Hindlimb muscle (tissue), 1 donor: Measurements from ENCODE around the gene U2AF1L4. TPM values are rescaled to one million over a fixed set of nuclear protein-coding genes. Genes with fewer than 3 reads are reported as not detected.
"Not testable (repeated sequence)": the region's sequence is repeated elsewhere in the genome, so short reads cannot be mapped to it uniquely, and the experiment has no call there.

Source experiments
- DNase-seq: peaks from one replicate; pipeline ENCODE4 v3.0.0-alpha.2; 2013
- polyA plus RNA-seq: library from polyadenylated mRNA; unstranded; fragments of 120-200 nt; gene quantifications from one replicate; pipeline ENCODE4 v1.2.1, GENCODE V29; 2013; ENCODE audit not compliant: insufficient read length

The U2AF1L4 gene
- polyA plus RNA-seq, 1 donor = 18.2 TPM

GRCh38 chr19:35724132-35724531 lies 21.1 kb downstream of the U2AF1L4 start:
- DNase-seq = not testable (repeated sequence)

DNA sequence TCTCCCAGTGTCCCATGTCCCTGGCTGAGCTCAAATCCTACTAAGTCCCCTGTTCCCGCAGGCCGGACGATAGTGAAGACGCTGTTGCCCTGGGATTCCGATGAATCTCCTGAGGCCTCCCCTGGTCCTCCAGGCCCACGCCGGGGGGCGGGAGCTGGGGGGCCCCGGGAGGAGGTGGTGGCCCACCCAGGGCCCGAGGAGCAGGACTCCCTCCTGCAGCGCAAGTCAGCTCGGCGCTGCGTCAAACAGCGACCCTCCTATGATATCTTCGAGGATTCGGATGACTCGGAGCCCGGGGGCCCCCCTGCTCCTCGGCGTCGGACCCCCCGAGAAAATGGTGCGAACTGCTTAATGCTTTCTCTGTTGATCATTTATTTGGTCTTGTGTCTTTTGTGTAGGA lies 21.5 kb downstream of the U2AF1L4 start:
- DNase-seq = no peak

GRCh38 chr19:35722897-35723296 lies 22.3 kb downstream of the U2AF1L4 start:
- no peak for DNase-seq

DNA sequence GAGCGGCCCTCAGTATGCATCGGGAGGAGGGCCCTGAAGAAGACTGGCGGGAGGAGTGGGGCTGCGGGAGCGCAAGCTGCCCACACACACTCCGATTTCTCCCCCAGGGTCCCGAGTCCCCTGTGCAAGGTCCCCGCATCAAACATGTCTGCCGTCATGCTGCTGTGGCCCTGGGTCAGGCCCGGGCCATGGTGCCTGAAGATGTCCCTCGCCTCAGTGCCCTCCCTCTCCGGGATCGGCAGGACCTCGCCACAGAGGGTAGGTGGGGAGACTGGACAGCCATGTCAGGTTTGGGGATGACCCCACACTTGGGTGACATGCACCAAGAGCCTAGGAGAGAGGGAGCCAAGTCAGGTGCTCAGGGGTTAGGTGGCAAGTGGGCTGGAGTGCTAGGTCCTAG lies 22.8 kb downstream of the U2AF1L4 start:
- no peak for DNase-seq

DNA sequence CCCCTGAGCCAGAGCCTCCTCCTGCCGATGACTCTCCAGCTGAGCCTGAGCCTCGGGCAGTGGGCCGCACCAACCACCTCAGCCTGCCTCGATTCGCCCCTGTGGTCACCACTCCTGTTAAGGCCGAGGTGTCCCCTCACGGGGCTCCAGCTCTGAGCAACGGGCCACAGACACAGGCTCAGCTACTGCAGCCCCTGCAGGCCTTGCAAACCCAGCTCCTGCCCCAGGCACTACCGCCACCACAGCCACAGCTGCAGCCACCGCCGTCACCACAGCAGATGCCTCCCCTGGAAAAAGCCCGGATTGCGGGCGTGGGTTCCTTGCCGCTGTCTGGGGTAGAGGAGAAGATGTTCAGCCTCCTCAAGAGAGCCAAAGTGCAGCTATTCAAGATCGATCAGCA lies 23.8 kb downstream of the U2AF1L4 start:
- no peak for DNase-seq

GRCh38 chr19:35720648-35721047 lies 24.6 kb downstream of the U2AF1L4 start:
- no peak for DNase-seq

DNA sequence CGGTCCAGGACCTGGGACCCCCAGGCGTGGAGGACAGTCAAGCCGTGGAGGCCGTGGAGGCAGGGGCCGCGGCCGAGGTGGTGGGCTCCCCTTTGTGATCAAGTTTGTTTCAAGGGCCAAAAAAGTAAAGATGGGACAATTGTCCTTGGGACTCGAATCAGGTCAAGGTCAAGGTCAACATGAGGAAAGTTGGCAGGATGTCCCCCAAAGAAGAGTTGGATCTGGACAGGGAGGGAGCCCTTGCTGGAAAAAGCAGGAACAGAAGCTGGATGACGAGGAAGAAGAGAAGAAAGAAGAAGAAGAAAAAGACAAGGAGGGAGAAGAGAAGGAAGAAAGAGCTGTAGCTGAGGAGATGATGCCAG lies 25.1 kb downstream of the U2AF1L4 start:
- no peak for DNase-seq

DNA sequence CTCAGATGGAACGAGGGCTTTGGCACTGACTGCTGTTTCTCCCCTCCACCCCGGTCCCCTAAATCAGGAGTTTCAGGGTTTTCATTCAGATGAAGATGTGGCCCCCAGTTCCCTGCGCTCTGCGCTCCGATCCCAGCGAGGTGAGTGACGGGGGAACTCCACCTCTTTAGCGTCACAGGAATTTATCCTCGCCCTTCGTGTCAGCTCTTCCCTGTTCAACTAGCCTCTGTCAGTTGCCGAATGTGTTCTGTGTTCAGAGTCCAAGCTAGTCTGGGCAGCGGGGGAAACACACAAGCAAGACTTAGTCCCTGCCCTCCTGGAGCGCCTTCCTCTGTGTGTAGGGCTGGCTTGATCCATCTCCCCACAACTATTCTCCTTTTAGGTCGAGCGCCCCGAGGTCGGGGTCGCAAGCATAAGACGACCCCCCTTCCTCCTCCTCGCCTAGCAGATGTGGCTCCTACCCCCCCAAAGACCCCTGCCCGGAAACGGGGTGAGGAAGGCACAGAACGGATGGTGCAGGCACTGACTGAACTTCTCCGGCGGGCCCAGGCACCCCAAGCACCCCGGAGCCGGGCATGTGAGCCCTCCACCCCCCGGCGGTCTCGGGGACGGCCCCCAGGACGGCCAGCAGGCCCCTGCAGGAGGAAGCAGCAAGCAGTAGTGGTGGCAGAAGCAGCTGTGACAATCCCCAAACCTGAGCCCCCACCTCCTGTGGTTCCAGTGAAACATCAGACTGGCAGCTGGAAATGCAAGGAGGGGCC lies 25.6 kb downstream of the U2AF1L4 start:
- DNase-seq = no peak

DNA sequence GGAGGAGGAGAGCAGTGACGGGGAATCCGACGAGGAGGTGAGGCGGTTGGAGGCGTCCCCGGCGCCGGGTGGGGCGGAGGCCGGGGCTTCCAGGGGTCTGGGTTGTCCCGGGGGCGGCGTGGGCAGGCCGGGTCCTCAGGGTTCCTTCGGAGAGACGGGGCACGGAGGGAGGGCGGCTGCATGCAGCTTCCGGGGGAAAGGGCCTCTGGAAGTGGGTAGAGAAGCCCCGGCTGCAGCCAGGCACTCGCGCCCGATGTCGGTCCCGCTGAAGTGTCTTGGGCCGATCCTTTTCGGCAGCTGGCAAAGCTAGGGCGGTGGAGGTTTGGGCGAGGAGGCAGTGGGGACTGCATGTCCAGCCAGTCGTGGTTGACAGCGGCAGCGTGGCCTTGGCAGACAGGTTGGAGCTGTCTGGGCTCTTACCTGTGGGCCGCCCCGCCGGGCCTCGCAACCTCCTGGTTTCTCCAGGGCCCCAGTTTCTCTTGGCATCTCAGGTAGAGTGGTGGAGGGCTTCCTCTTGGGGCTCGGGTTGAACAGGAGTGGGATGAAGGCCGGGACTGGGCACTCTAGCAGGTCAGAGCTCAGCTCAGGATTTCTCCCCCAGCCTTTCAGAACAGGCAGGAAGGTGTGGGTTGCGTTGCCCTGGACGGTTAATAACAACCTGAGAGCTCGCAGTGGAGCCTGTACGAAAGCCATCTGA lies 26.7 kb downstream of the U2AF1L4 start:
- DNase-seq = no peak

- peak; percentile 94 for DNase-seq
Measured at GRCh38 chr19:35717665-35718344, 27.4 kb downstream of the U2AF1L4 start, which contains the start of gene KMT2B. Gene KMT2B (plus strand): TSS chr19:35718003. CDS start chr19:35718019, 16 bp downstream.

GRCh38 chr19:35716801-35717664 lies 28.2 kb downstream of the U2AF1L4 start:
- DNase-seq = peak; percentile 88

GRCh38 chr19:35715981-35716800 lies 29.0 kb downstream of the U2AF1L4 start:
- peak; percentile 60 for DNase-seq

- DNase-seq = no peak
Measured at GRCh38 chr19:35715355-35715809, 29.8 kb downstream of the U2AF1L4 start.

GRCh38 chr19:35714601-35715354 lies 30.4 kb downstream of the U2AF1L4 start:
- DNase-seq = no peak

- no peak for DNase-seq
Measured at GRCh38 chr19:35713904-35714495, 31.2 kb downstream of the U2AF1L4 start.

- no peak for DNase-seq
Measured at GRCh38 chr19:35713506-35713850, 31.7 kb downstream of the U2AF1L4 start.

DNA sequence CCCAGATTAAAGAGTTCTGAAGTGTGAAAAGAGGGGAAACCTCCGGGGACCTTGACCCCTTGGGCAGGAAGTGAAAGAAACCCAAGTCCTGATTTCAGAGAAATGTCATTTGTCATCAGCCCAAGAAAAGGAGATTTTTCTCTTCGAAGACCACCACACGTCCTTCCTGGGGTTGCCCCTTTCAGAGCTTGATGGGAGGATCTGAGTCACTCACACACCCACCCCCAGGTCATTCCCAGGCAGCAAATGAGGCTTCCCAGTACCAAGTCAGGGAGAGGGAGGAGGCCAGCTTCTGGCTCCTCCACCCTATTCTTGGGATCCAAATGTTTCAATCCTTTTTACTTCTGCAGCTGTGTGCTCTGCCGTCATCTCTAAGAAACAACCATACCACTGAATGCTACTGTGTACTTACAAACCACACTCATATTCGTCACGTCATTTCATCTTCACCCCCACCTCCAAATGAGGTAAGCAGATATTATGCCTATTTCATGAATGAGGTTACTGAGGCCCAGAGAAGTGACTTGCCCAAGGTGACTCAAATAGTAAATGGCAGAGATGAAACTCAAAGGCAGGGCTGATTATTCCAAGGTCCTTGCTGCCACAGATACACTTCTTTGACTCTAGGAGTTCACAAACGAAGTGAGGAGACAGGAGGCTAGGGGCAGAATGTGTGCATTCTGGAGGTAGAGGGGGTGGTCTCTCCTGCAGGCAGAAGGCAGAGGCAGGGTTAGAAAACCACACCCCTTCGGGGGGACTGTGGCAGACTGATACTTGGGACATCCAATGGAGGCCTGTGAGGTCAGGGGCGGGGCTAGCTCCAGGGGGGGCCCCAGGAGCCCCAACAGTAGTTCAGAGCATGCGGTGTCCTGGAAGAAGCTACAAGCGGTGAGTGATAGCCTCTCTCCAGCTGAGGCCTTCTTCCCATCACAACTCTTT lies 32.4 kb downstream of the U2AF1L4 start:
- DNase-seq = no peak

DNA sequence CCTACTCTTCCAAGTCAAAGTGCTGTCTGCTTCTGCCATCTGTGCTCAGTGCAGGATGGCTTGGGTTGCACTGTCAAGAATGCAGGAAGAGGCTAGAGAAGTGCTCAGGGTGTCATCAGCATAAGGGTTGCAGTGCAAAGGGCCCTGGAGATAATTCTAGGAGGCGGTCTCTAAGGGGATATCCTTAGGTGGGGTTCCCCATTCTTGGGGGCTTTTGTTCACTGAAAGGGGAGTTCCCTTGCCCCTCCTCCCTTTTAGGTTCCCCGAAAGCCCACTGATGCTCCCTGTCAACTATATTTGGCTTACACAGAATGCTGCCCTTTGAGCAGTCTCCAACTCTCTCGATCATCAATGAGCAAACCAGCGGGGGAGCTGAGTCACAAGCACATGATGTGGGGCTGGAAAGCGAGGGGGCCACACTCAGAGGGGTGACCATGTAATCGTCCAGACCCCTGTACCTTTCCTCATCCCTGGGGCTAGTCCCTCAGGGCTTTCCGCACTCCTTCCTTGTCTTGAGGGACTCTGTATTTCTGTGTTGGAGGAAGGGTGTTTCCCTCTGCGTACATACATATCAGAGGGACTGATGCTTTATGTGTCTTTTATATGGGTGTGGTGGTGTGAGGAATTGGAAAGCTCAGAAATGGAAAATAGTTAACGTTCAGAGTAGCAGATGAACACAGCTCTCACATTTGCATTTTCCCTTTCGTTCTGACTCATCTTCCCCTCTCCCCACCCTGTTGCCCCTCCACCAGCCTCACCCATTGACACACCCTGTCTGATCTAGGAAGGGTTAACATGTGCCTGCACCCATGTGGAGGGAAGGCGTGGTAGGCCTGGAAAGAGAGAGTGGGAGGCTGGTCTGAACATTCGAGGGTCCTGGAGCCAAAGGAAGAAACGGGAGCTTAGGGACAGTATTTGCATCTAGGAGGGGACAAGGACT lies 34.2 kb downstream of the U2AF1L4 start:
- DNase-seq = no peak
